Measurements from ENCODE around the gene LAPTM5.

LAPTM5 gene

GRCh38 chr1:30751830-30752650 lies 5.5 kb downstream of the LAPTM5 start:
- no peak overlapping the region for H3K27ac ChIP-seq (ENCODE audit: low read length)
- no peak overlapping the region for H3K4me3 ChIP-seq (ENCODE audit: low read depth in 1 of 2, low read length in 2 of 2)

GRCh38 chr1:30750731-30751291 lies 6.8 kb downstream of the LAPTM5 start:
- no peaks in the 10 kb centered on the region for H3K36me3 ChIP-seq (ENCODE audit: control insufficient read depth in 1 of 2, insufficient read depth in 2 of 2, low read length in 2 of 2)
- no peaks in the 10 kb centered on the region for H3K27me3 ChIP-seq (ENCODE audit: low read depth, low read length)
- H3K9me3 ChIP-seq (ENCODE audit: control insufficient read depth in 1 of 2, low read length in 2 of 2): no peaks in the 10 kb centered on the region
- no peak overlapping the region for H3K27ac ChIP-seq (ENCODE audit: low read length)
- H3K4me3 ChIP-seq (ENCODE audit: low read depth in 1 of 2, low read length in 2 of 2): no peak overlapping the region
- H3K4me1 ChIP-seq (ENCODE audit: control insufficient read depth in 1 of 2, insufficient read depth in 2 of 2, low read length in 2 of 2): peaks cover 5 to 18% of the 10 kb centered on the region in 2 donors

More at GRCh38 chr1:30751830-30752650, 5.5 kb downstream of the LAPTM5 start:
- no peaks in the 10 kb centered on the region for H3K9me3 ChIP-seq (ENCODE audit: control insufficient read depth in 1 of 2, low read length in 2 of 2)
- no peaks in the 10 kb centered on the region for H3K27me3 ChIP-seq (ENCODE audit: low read depth, low read length)
- no peaks in the 10 kb centered on the region for H3K36me3 ChIP-seq (ENCODE audit: control insufficient read depth in 1 of 2, insufficient read depth in 2 of 2, low read length in 2 of 2)
- H3K4me1 ChIP-seq (ENCODE audit: control insufficient read depth in 1 of 2, insufficient read depth in 2 of 2, low read length in 2 of 2): peaks cover 5 to 18% of the 10 kb centered on the region in 2 donors

GRCh38 chr1:30749691-30750583 lies 7.6 kb downstream of the LAPTM5 start:
- no peaks in the 10 kb centered on the region for H3K36me3 ChIP-seq (ENCODE audit: control insufficient read depth in 1 of 2, insufficient read depth in 2 of 2, low read length in 2 of 2)
- no peaks in the 10 kb centered on the region for H3K9me3 ChIP-seq (ENCODE audit: control insufficient read depth in 1 of 2, low read length in 2 of 2)
- no peak overlapping the region for H3K4me3 ChIP-seq (ENCODE audit: low read depth in 1 of 2, low read length in 2 of 2)
- peaks cover 5 to 18% of the 10 kb centered on the region in 2 donors for H3K4me1 ChIP-seq (ENCODE audit: control insufficient read depth in 1 of 2, insufficient read depth in 2 of 2, low read length in 2 of 2)
- H3K27ac ChIP-seq (ENCODE audit: low read length): peak overlapping the region; percentile 23
- no peaks in the 10 kb centered on the region for H3K27me3 ChIP-seq (ENCODE audit: low read depth, low read length)

- peak overlapping the region; percentile 23 for H3K27ac ChIP-seq (ENCODE audit: low read length)
- H3K36me3 ChIP-seq (ENCODE audit: control insufficient read depth in 1 of 2, insufficient read depth in 2 of 2, low read length in 2 of 2): no peaks in the 10 kb centered on the region
- no peak overlapping the region for H3K4me3 ChIP-seq (ENCODE audit: low read depth in 1 of 2, low read length in 2 of 2)
- no peaks in the 10 kb centered on the region for H3K27me3 ChIP-seq (ENCODE audit: low read depth, low read length)
- H3K4me1 ChIP-seq (ENCODE audit: control insufficient read depth in 1 of 2, insufficient read depth in 2 of 2, low read length in 2 of 2): peaks cover 5 to 18% of the 10 kb centered on the region in 2 donors
- no peaks in the 10 kb centered on the region for H3K9me3 ChIP-seq (ENCODE audit: control insufficient read depth in 1 of 2, low read length in 2 of 2)
These were observed 8.7 kb downstream of the LAPTM5 start for GRCh38 chr1:30748699-30749401.

- no peaks in the 10 kb centered on the region for H3K27me3 ChIP-seq (ENCODE audit: low read depth, low read length)
- H3K27ac ChIP-seq (ENCODE audit: low read length): no peak overlapping the region
- H3K9me3 ChIP-seq (ENCODE audit: control insufficient read depth in 1 of 2, low read length in 2 of 2): no peaks in the 10 kb centered on the region
- no peaks in the 10 kb centered on the region for H3K36me3 ChIP-seq (ENCODE audit: control insufficient read depth in 1 of 2, insufficient read depth in 2 of 2, low read length in 2 of 2)
- no peak overlapping the region for H3K4me3 ChIP-seq (ENCODE audit: low read depth in 1 of 2, low read length in 2 of 2)
- H3K4me1 ChIP-seq (ENCODE audit: control insufficient read depth in 1 of 2, insufficient read depth in 2 of 2, low read length in 2 of 2): peaks cover 5 to 18% of the 10 kb centered on the region in 2 donors
These were observed 9.4 kb downstream of the LAPTM5 start for GRCh38 chr1:30748098-30748698.

- H3K27ac ChIP-seq (ENCODE audit: low read length): no peak overlapping the region
- no peaks in the 10 kb centered on the region for H3K36me3 ChIP-seq (ENCODE audit: control insufficient read depth in 1 of 2, insufficient read depth in 2 of 2, low read length in 2 of 2)
- H3K9me3 ChIP-seq (ENCODE audit: control insufficient read depth in 1 of 2, low read length in 2 of 2): no peaks in the 10 kb centered on the region
- H3K4me1 ChIP-seq (ENCODE audit: control insufficient read depth in 1 of 2, insufficient read depth in 2 of 2, low read length in 2 of 2): peaks cover 5 to 18% of the 10 kb centered on the region in 2 donors
- no peak overlapping the region for H3K4me3 ChIP-seq (ENCODE audit: low read depth in 1 of 2, low read length in 2 of 2)
- no peaks in the 10 kb centered on the region for H3K27me3 ChIP-seq (ENCODE audit: low read depth, low read length)
These were observed 10.3 kb downstream of the LAPTM5 start for GRCh38 chr1:30747033-30748008.

- Histone ChIP-seq H3K4me3 (ENCODE audit: low read depth in 1 of 2, low read length in 2 of 2) (no peak overlapping the region), H3K9me3 (ENCODE audit: control insufficient read depth in 1 of 2, low read length in 2 of 2) (no peaks in the 10 kb centered on the region), H3K27ac (ENCODE audit: low read length) (no peak overlapping the region), H3K36me3 (ENCODE audit: control insufficient read depth in 1 of 2, insufficient read depth in 2 of 2, low read length in 2 of 2) (no peaks in the 10 kb centered on the region), H3K4me1 (ENCODE audit: control insufficient read depth in 1 of 2, insufficient read depth in 2 of 2, low read length in 2 of 2) (peaks cover 5 to 18% of the 10 kb centered on the region in 2 donors), H3K27me3 (ENCODE audit: low read depth, low read length) (no peaks in the 10 kb centered on the region)
These were observed 11.2 kb downstream of the LAPTM5 start for GRCh38 chr1:30746212-30747032.

GRCh38 chr1:30745834-30746208 lies 11.8 kb downstream of the LAPTM5 start:
- peak overlapping the region; percentile 23 for H3K27ac ChIP-seq (ENCODE audit: low read length)
- no peaks in the 10 kb centered on the region for H3K27me3 ChIP-seq (ENCODE audit: low read depth, low read length)
- no peaks in the 10 kb centered on the region for H3K9me3 ChIP-seq (ENCODE audit: control insufficient read depth in 1 of 2, low read length in 2 of 2)
- no peaks in the 10 kb centered on the region for H3K36me3 ChIP-seq (ENCODE audit: control insufficient read depth in 1 of 2, insufficient read depth in 2 of 2, low read length in 2 of 2)
- peaks cover 5 to 14% of the 10 kb centered on the region in 2 donors for H3K4me1 ChIP-seq (ENCODE audit: control insufficient read depth in 1 of 2, insufficient read depth in 2 of 2, low read length in 2 of 2)
- no peak overlapping the region for H3K4me3 ChIP-seq (ENCODE audit: low read depth in 1 of 2, low read length in 2 of 2)

GRCh38 chr1:30745156-30745833 lies 12.3 kb downstream of the LAPTM5 start:
- no peaks in the 10 kb centered on the region for H3K27me3 ChIP-seq (ENCODE audit: low read depth, low read length)
- H3K4me3 ChIP-seq (ENCODE audit: low read depth in 1 of 2, low read length in 2 of 2): no peak overlapping the region
- H3K9me3 ChIP-seq (ENCODE audit: control insufficient read depth in 1 of 2, low read length in 2 of 2): no peaks in the 10 kb centered on the region
- H3K36me3 ChIP-seq (ENCODE audit: control insufficient read depth in 1 of 2, insufficient read depth in 2 of 2, low read length in 2 of 2): no peaks in the 10 kb centered on the region
- H3K4me1 ChIP-seq (ENCODE audit: control insufficient read depth in 1 of 2, insufficient read depth in 2 of 2, low read length in 2 of 2): peaks cover 5 to 11% of the 10 kb centered on the region in 2 donors
- H3K27ac ChIP-seq (ENCODE audit: low read length): peak overlapping the region; percentile 23
